MM.1S (cell line): Measurements from ENCODE around the gene PSD2.
"Not testable (repeated sequence)": the region's sequence is repeated elsewhere in the genome, so short reads cannot be mapped to it uniquely, and the experiment has no call there.

ENCODE experiments used
- DNase-seq: peaks from one replicate; pipeline ENCODE4 v3.0.0-alpha.2; 2015
- H2AFZ ChIP-seq: fragments of 300-600 bp; sonication (generic); 2 replicates; pipeline ENCODE4 v1.6.0; 2016; ENCODE audit warnings: antibody characterized with exemption, low read length
- H3F3A ChIP-seq: fragments of 300-600 bp; sonication (generic); 2 replicates; pipeline ENCODE4 v1.6.1; 2016; ENCODE audit warnings: mild to moderate bottlenecking, antibody characterized with exemption, low read length, moderate library complexity, mixed read lengths; ENCODE audit not compliant: insufficient read depth
- H3K27ac ChIP-seq: fragments of 300-600 bp; sonication (generic); 2 replicates; pipeline ENCODE4 v1.5.1; 2016; ENCODE audit warnings: mild to moderate bottlenecking, low read length
- H3K27me3 ChIP-seq: fragments of 300-600 bp; sonication (generic); replicated peaks from 2 replicates; pipeline ENCODE4 v1.6.0; 2016; ENCODE audit warnings: low read length; ENCODE audit not compliant: insufficient read depth
- H3K36me3 ChIP-seq: fragments of 300-600 bp; sonication (generic); replicated peaks from 2 replicates; pipeline ENCODE4 v1.6.1; 2016; ENCODE audit warnings: mild to moderate bottlenecking, low read length, mixed read lengths; ENCODE audit not compliant: insufficient read depth
- H3K4me1 ChIP-seq: fragments of 300-600 bp; sonication (generic); 2 replicates; pipeline ENCODE4 v1.6.1; 2016; ENCODE audit warnings: low read length, mixed read lengths
- H3K4me2 ChIP-seq: fragments of 300-600 bp; sonication (generic); 2 replicates; pipeline ENCODE4 v1.6.0; 2016; ENCODE audit warnings: low read depth, low read length
- H3K4me3 ChIP-seq: fragments of 300-600 bp; sonication (generic); 2 replicates; pipeline ENCODE4 v1.5.1; 2016; ENCODE audit warnings: low read length, mixed read lengths
- H3K79me2 ChIP-seq: fragments of 300-600 bp; sonication (generic); 2 replicates; pipeline ENCODE4 v1.6.1; 2016; ENCODE audit warnings: mixed run types, low read length, mixed read lengths
- H3K9ac ChIP-seq: fragments of 300-600 bp; sonication (generic); 2 replicates; pipeline ENCODE4 v1.6.1; 2016; ENCODE audit warnings: low read length, mixed read lengths
- H3K9me2 ChIP-seq: fragments of 300-600 bp; sonication (generic); replicated peaks from 2 replicates; pipeline ENCODE4 v1.6.1; 2016; ENCODE audit warnings: mild to moderate bottlenecking, low read length, mixed read lengths; ENCODE audit not compliant: insufficient read depth
- H3K9me3 ChIP-seq: fragments of 300-600 bp; sonication (generic); replicated peaks from 2 replicates; pipeline ENCODE4 v1.6.1; 2016; ENCODE audit warnings: mild to moderate bottlenecking, low read length, mixed read lengths; ENCODE audit not compliant: insufficient read depth
- H4K20me1 ChIP-seq: fragments of 300-600 bp; sonication (generic); 2 replicates; pipeline ENCODE4 v1.6.1; 2016; ENCODE audit warnings: mild to moderate bottlenecking, low read length, moderate library complexity, mixed read lengths; ENCODE audit not compliant: insufficient read depth
- CTCF ChIP-seq: fragments of 300-600 bp; sonication (generic); IDR thresholded peaks from 2 replicates; pipeline ENCODE4 v1.5.1; 2016; ENCODE audit warnings: antibody characterized with exemption, low read length, mixed read lengths
- EZH2 ChIP-seq: fragments of 300-600 bp; sonication (generic); optimal IDR thresholded peaks from 2 replicates; pipeline ENCODE3; 2017; ENCODE audit warnings: low read depth, mild to moderate bottlenecking, antibody characterized with exemption, low read length, mixed read lengths
- EZH2phosphoT487 ChIP-seq: fragments of 300-600 bp; sonication (generic); IDR thresholded peaks from 2 replicates; pipeline ENCODE4 v1.6.1; 2018; ENCODE audit warnings: antibody characterized with exemption, low read length

Gene PSD2

GRCh38 chr5:139789116-139789844 lies 6.3 kb upstream of the PSD2 start:
- H3K9me3 ChIP-seq: no peaks in the 10 kb centered on the region
- no peak overlapping the region for H3K4me3 ChIP-seq
- peaks cover 24% of the 10 kb centered on the region for H3K27me3 ChIP-seq
- no peaks in the 10 kb centered on the region for H4K20me1 ChIP-seq
- no peaks in the 10 kb centered on the region for H3F3A ChIP-seq
- H3K4me1 ChIP-seq: no peaks in the 10 kb centered on the region
- no peak overlapping the region for H2AFZ ChIP-seq
- H3K4me2 ChIP-seq: no peak overlapping the region
- no peaks in the 10 kb centered on the region for H3K9me2 ChIP-seq
- no peak for TF ChIP-seq EZH2phosphoT487
- no peak for TF ChIP-seq EZH2
- no peak for TF ChIP-seq CTCF
- no peak for DNase-seq
- H3K27ac ChIP-seq: no peak overlapping the region
- no peaks in the 10 kb centered on the region for H3K36me3 ChIP-seq
- no peaks in the 10 kb centered on the region for H3K79me2 ChIP-seq
- H3K9ac ChIP-seq: no peak overlapping the region

GRCh38 chr5:139789845-139790189 lies 5.8 kb upstream of the PSD2 start:
- H3K4me2 ChIP-seq: no peak overlapping the region
- H3K9me3 ChIP-seq: no peaks in the 10 kb centered on the region
- no peaks in the 10 kb centered on the region for H3K9me2 ChIP-seq
- peaks cover 29% of the 10 kb centered on the region for H3K27me3 ChIP-seq
- TF ChIP-seq EZH2phosphoT487 (no peak), EZH2 (no peak), CTCF (no peak)
- H3K79me2 ChIP-seq: no peaks in the 10 kb centered on the region
- DNase-seq: no peak
- no peak overlapping the region for H3K9ac ChIP-seq
- no peaks in the 10 kb centered on the region for H3K4me1 ChIP-seq
- H4K20me1 ChIP-seq: no peaks in the 10 kb centered on the region
- no peaks in the 10 kb centered on the region for H3K36me3 ChIP-seq
- H3K4me3 ChIP-seq: no peak overlapping the region
- no peak overlapping the region for H3K27ac ChIP-seq
- no peaks in the 10 kb centered on the region for H3F3A ChIP-seq
- no peak overlapping the region for H2AFZ ChIP-seq

- Histone ChIP-seq H3K9ac (no peak overlapping the region), H3K27ac (no peak overlapping the region), H2AFZ (no peak overlapping the region), H3K4me3 (no peak overlapping the region), H3K9me2 (no peaks in the 10 kb centered on the region), H4K20me1 (no peaks in the 10 kb centered on the region), H3K9me3 (no peaks in the 10 kb centered on the region), H3K36me3 (no peaks in the 10 kb centered on the region), H3F3A (no peaks in the 10 kb centered on the region), H3K4me1 (no peaks in the 10 kb centered on the region), H3K27me3 (peaks cover 43% of the 10 kb centered on the region), H3K4me2 (no peak overlapping the region), H3K79me2 (no peaks in the 10 kb centered on the region)
- DNase-seq: no peak
- no peak for TF ChIP-seq CTCF
- no peak for TF ChIP-seq EZH2
- no peak for TF ChIP-seq EZH2phosphoT487
Observed at GRCh38 chr5:139792218-139792617, 3.4 kb upstream of the PSD2 start.

GRCh38 chr5:139792655-139793054 lies 3.0 kb upstream of the PSD2 start:
- H3K4me1 ChIP-seq, H3F3A ChIP-seq, H3K9me3 ChIP-seq, DNase-seq, H3K4me3 ChIP-seq, H3K9ac ChIP-seq, H3K79me2 ChIP-seq, H2AFZ ChIP-seq, H3K9me2 ChIP-seq, H3K36me3 ChIP-seq, H3K27ac ChIP-seq, H4K20me1 ChIP-seq, H3K4me2 ChIP-seq: not testable (repeated sequence)
- H3K27me3 ChIP-seq: peaks cover 48% of the 10 kb centered on the region
